Measurements from ENCODE around the gene SLC22A1. TPM values are rescaled to one million over a fixed set of nuclear protein-coding genes. Genes with fewer than 3 reads are reported as not detected.
"Not testable (repeated sequence)": the region's sequence is repeated elsewhere in the genome, so short reads cannot be mapped to it uniquely, and the experiment has no call there.

The SLC22A1 gene
- total RNA-seq, 5 donors from 2014 or later (not counting 1 experiment from before 2014, with no cell fraction given): 1.0 to 2.7 (median 2.3) TPM

- H3K4me1 Mint-ChIP-seq: peaks cover 9 to 10% (median 9%) of the 10 kb centered on the region in 3 donors
- H3K9me3 Mint-ChIP-seq: no peaks in the 10 kb centered on the region
- ATAC-seq (replicated peaks in 1 of 4): peak; percentile 54 to 63 (median 58)
- H3K27ac ChIP-seq (ENCODE audit: low read length): no peak overlapping the region
- H3K4me1 ChIP-seq (ENCODE audit: control insufficient read depth in 1 of 2, extremely low read depth in 1 of 2, insufficient read depth in 2 of 2, low read length in 2 of 2): peaks cover 0 to 3% of the 10 kb centered on the region in 2 experiments
- H3K9me3 ChIP-seq: no peaks in the 10 kb centered on the region
- ChIA-PET CTCF (interaction anchor here (0.6 to 2.5 kb wide), 10 partner anchors 13 to 1717 kb away, joined by 3 to 20 read pairs (median 4); no protein-coding TSS in a partner anchor), POLR2A (interaction anchor here in 1 of 2 donors (1.0 kb wide), 1 partner anchor 311 kb away, joined by 3 read pairs; no protein-coding TSS in a partner anchor)
- H3K27me3 ChIP-seq (replicated peaks in 1 of 2; ENCODE audit: control insufficient read depth in 2 of 2, extremely low read depth in 1 of 2, insufficient read depth in 2 of 2, low read length in 1 of 2): peaks cover 0 to 3% of the 10 kb centered on the region in 2 experiments
- 39% methylated on average over 4 of the region's 8 CpGs for WGBS (ENCODE audit: insufficient coverage)
- H3K27ac Mint-ChIP-seq: no peak overlapping the region
- H3K4me3 Mint-ChIP-seq: no peak overlapping the region
- DNase-seq: peak; percentile 26 to 75 (median 57)
- no peaks in the 10 kb centered on the region for H3K27me3 Mint-ChIP-seq
- H3K4me3 ChIP-seq (ENCODE audit: control insufficient read depth in 1 of 2, extremely low read depth in 1 of 2, low read length in 1 of 2): no peak overlapping the region
- no peaks in the 10 kb centered on the region for H3K36me3 ChIP-seq (ENCODE audit: control insufficient read depth in 2 of 2, extremely low read depth in 1 of 2, insufficient read depth in 1 of 2, low read length in 1 of 2)
- H3K36me3 Mint-ChIP-seq: peaks cover under 1% of the 10 kb centered on the region
Observed at GRCh38 chr6:160137989-160138835, 16.6 kb downstream of the SLC22A1 start.

DNA sequence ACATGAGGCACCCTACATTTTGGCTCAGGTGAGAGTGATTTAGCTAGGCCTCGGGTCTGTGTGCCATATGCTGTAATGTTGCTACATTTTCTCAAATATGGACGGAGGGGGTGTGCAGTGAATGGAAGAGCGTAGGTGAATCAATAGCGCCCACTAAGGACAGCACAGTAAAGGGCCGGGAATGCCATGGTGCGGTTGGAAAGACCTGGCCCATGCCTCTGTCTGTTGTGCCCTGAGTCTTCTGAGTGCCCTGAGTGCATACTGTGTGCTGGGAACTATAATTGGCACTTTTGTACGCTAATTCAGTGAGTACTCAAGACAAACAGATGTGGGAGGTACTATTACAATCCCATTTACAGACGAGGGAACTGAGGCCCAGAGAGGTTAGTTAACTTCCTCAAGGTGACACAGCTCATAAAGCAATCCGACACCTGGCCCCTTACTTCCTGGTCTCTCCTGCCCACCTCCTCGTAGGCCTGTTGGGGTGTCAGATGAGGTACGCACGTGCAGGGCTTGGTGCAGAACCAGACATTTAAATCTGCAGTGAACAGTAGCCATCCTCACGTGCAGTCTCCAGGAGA, 17.3 kb downstream of the SLC22A1 start:
- peaks cover 0 to 3% of the 10 kb centered on the region in 2 experiments for H3K27me3 ChIP-seq (replicated peaks in 1 of 2; ENCODE audit: control insufficient read depth in 2 of 2, extremely low read depth in 1 of 2, insufficient read depth in 2 of 2, low read length in 1 of 2)
- Mint-ChIP-seq H3K4me3 (no peak overlapping the region), H3K4me1 (peaks cover 9 to 10% (median 9%) of the 10 kb centered on the region in 3 donors), H3K27ac (no peak overlapping the region), H3K36me3 (peaks cover 6% of the 10 kb centered on the region), H3K9me3 (no peaks in the 10 kb centered on the region), H3K27me3 (no peaks in the 10 kb centered on the region)
- ChIA-PET CTCF (interaction anchor here (0.6 to 2.5 kb wide), 9 partner anchors 12 to 1716 kb away, joined by 3 to 20 read pairs (median 5); no protein-coding TSS in a partner anchor), POLR2A (interaction anchor here in 1 of 2 donors (1.0 kb wide), 1 partner anchor 310 kb away, joined by 3 read pairs; no protein-coding TSS in a partner anchor)
- H3K9me3 ChIP-seq: no peaks in the 10 kb centered on the region
- 75% methylated on average over 11 of the region's 13 CpGs for WGBS (ENCODE audit: insufficient coverage)
- ATAC-seq (replicated peaks in 1 of 4) (no peak), DNase-seq (no peak)
- H3K36me3 ChIP-seq (ENCODE audit: control insufficient read depth in 2 of 2, extremely low read depth in 1 of 2, insufficient read depth in 1 of 2, low read length in 1 of 2): no peaks in the 10 kb centered on the region
- no peak overlapping the region for H3K27ac ChIP-seq (ENCODE audit: low read length)
- H3K4me1 ChIP-seq (ENCODE audit: control insufficient read depth in 1 of 2, extremely low read depth in 1 of 2, insufficient read depth in 2 of 2, low read length in 2 of 2): peaks cover 0 to 3% of the 10 kb centered on the region in 2 experiments
- H3K4me3 ChIP-seq (ENCODE audit: control insufficient read depth in 1 of 2, extremely low read depth in 1 of 2, low read length in 1 of 2): no peak overlapping the region

- Mint-ChIP-seq H3K4me3 (no peak overlapping the region), H3K4me1 (peaks cover 9 to 10% (median 9%) of the 10 kb centered on the region in 3 donors), H3K27me3 (peaks cover 0 to 2% of the 10 kb centered on the region in 2 donors), H3K9me3 (peaks cover 2% of the 10 kb centered on the region in 3 donors), H3K36me3 (peaks cover 9% of the 10 kb centered on the region), H3K27ac (no peak overlapping the region)
- DNase-seq (no peak), ATAC-seq (replicated peaks in 1 of 4) (no peak)
- 86% methylated on average over 12 of the region's 12 CpGs for WGBS (ENCODE audit: insufficient coverage)
- no peaks in the 10 kb centered on the region for H3K9me3 ChIP-seq
- ChIA-PET CTCF (interaction anchor here in 1 of 2 donors (2.5 kb wide), 1 partner anchor 316 kb away, joined by 12 read pairs; no protein-coding TSS in a partner anchor), POLR2A (no interaction called here)
- H3K27ac ChIP-seq (ENCODE audit: low read length): no peak overlapping the region
- peaks cover 0 to 3% of the 10 kb centered on the region in 2 experiments for H3K4me1 ChIP-seq (ENCODE audit: control insufficient read depth in 1 of 2, extremely low read depth in 1 of 2, insufficient read depth in 2 of 2, low read length in 2 of 2)
- H3K27me3 ChIP-seq (replicated peaks in 1 of 2; ENCODE audit: control insufficient read depth in 2 of 2, extremely low read depth in 1 of 2, insufficient read depth in 2 of 2, low read length in 1 of 2): peaks cover 0 to 3% of the 10 kb centered on the region in 2 experiments
- H3K4me3 ChIP-seq (ENCODE audit: control insufficient read depth in 1 of 2, extremely low read depth in 1 of 2, low read length in 1 of 2): no peak overlapping the region
- H3K36me3 ChIP-seq (ENCODE audit: control insufficient read depth in 2 of 2, extremely low read depth in 1 of 2, insufficient read depth in 1 of 2, low read length in 1 of 2): no peaks in the 10 kb centered on the region
Observed at GRCh38 chr6:160139420-160139851, 17.8 kb downstream of the SLC22A1 start.

GRCh38 chr6:160140493-160140892, 18.9 kb downstream of the SLC22A1 start:
- H3K27me3 Mint-ChIP-seq; H3K36me3 ChIP-seq (ENCODE audit: control insufficient read depth in 2 of 2, extremely low read depth in 1 of 2, insufficient read depth in 1 of 2, low read length in 1 of 2); POLR2A ChIA-PET; H3K4me3 ChIP-seq (ENCODE audit: control insufficient read depth in 1 of 2, extremely low read depth in 1 of 2, low read length in 1 of 2); H3K4me3 Mint-ChIP-seq; H3K4me1 ChIP-seq (ENCODE audit: control insufficient read depth in 1 of 2, extremely low read depth in 1 of 2, insufficient read depth in 2 of 2, low read length in 2 of 2); DNase-seq; H3K27ac Mint-ChIP-seq; H3K9me3 ChIP-seq; H3K9me3 Mint-ChIP-seq; H3K27me3 ChIP-seq (replicated peaks in 1 of 2; ENCODE audit: control insufficient read depth in 2 of 2, extremely low read depth in 1 of 2, insufficient read depth in 2 of 2, low read length in 1 of 2); H3K27ac ChIP-seq (ENCODE audit: low read length); ATAC-seq (replicated peaks in 1 of 4): not testable (repeated sequence)
- Mint-ChIP-seq H3K36me3 (peaks cover 14% of the 10 kb centered on the region), H3K4me1 (peaks cover 9 to 10% (median 9%) of the 10 kb centered on the region in 3 donors)
- no CpG with 5 or more reads among the region's 3 CpGs for WGBS (ENCODE audit: insufficient coverage)
- CTCF ChIA-PET: interaction anchor here in 1 of 2 donors (1.4 kb wide), 1 partner anchor 12 kb away, joined by 6 read pairs; no protein-coding TSS in a partner anchor

DNA sequence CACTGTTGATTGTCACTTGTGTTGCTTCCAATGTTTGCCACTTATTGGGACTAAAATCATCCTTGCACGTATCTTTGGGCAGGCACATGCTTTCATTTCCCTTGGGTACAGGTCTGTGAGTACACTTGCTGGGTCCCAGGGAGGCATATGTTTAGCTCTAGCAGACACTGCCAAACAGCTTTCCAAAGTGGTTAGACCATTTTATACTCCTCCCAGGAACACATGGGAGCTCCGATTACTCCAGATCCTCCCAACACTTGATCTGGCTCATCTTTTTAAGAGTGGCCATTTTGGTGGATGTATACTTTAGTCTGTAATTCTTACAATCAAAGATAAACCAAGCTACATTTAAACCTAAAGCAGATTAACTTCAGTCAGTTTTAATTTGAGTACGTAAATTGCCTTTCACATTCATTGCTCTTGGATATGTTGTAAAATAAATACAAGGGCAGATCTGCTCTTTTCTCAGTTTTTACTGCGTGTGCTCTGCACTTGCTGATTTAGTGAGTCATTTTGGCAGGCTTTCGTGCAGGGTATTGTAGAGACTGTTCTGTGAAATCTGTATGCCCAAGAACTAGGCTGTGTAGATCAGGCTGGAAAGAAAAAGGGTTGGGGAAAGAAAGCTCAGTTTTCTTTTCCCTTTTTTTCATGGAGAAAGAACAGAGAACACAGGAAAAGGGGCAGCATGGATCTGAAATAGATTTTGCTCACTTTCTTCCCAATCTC, 19.5 kb downstream of the SLC22A1 start:
- DNase-seq (no peak), ATAC-seq (replicated peaks in 1 of 4) (no peak)
- Mint-ChIP-seq H3K27me3 (peaks cover 0 to 3% of the 10 kb centered on the region in 2 donors), H3K9me3 (peaks cover 2 to 3% (median 3%) of the 10 kb centered on the region in 3 donors), H3K4me1 (peaks cover 9 to 10% (median 9%) of the 10 kb centered on the region in 3 donors), H3K36me3 (peaks cover 17% of the 10 kb centered on the region), H3K27ac (no peak overlapping the region), H3K4me3 (no peak overlapping the region)
- Histone ChIP-seq H3K36me3 (ENCODE audit: control insufficient read depth in 2 of 2, extremely low read depth in 1 of 2, insufficient read depth in 1 of 2, low read length in 1 of 2) (no peaks in the 10 kb centered on the region), H3K4me3 (ENCODE audit: control insufficient read depth in 1 of 2, extremely low read depth in 1 of 2, low read length in 1 of 2) (no peak overlapping the region), H3K27ac (ENCODE audit: low read length) (no peak overlapping the region), H3K4me1 (ENCODE audit: control insufficient read depth in 1 of 2, extremely low read depth in 1 of 2, insufficient read depth in 2 of 2, low read length in 2 of 2) (peaks cover 0 to 3% of the 10 kb centered on the region in 2 experiments), H3K9me3 (no peaks in the 10 kb centered on the region), H3K27me3 (replicated peaks in 1 of 2; ENCODE audit: control insufficient read depth in 2 of 2, extremely low read depth in 1 of 2, insufficient read depth in 2 of 2, low read length in 1 of 2) (peaks cover 0 to 3% of the 10 kb centered on the region in 2 experiments)
- ChIA-PET CTCF (interaction anchor here in 1 of 2 donors (1.4 kb wide), 1 partner anchor 12 kb away, joined by 6 read pairs; no protein-coding TSS in a partner anchor), POLR2A (interaction anchor here in 1 of 2 donors (0.6 kb wide), 1 partner anchor 13 kb away, joined by 8 read pairs; no protein-coding TSS in a partner anchor)
- WGBS (ENCODE audit: insufficient coverage): 80% methylated on average over 2 of the region's 5 CpGs
